HEK293 (cell line): Measurements from ENCODE around the gene RABGEF1.

Experiments used
- BCL11A ChIP-seq: fragments of 450-650 bp; formaldehyde crosslinking; IDR thresholded peaks from 2 replicates; pipeline ENCODE4 v1.5.1; 2016; ENCODE audit warnings: low read depth, missing biosample characterization, missing genetic modification characterization
- CTCF ChIP-seq: fragments of 450-650 bp; formaldehyde crosslinking; IDR thresholded peaks from 2 replicates; pipeline ENCODE4 v1.5.1; 2016; ENCODE audit warnings: missing biosample characterization, missing genetic modification characterization
- GLIS1 ChIP-seq: fragments of 450-650 bp; formaldehyde crosslinking; IDR thresholded peaks from 2 replicates; pipeline ENCODE4 v1.5.1; 2016; ENCODE audit warnings: missing biosample characterization, missing genetic modification characterization
- KLF10 ChIP-seq: fragments of 450-650 bp; IDR thresholded peaks from 2 replicates; pipeline ENCODE4 v1.5.1; 2018; ENCODE audit warnings: missing biosample characterization, mild to moderate bottlenecking, missing genetic modification characterization
- OVOL3 ChIP-seq: fragments of 450-650 bp; formaldehyde crosslinking; IDR thresholded peaks from 2 replicates; pipeline ENCODE4 v1.5.1; 2016; ENCODE audit warnings: missing biosample characterization, missing genetic modification characterization
- SP7 ChIP-seq: fragments of 450-650 bp; formaldehyde crosslinking; IDR thresholded peaks from 2 replicates; pipeline ENCODE4 v1.5.1; 2016; ENCODE audit warnings: missing biosample characterization, missing genetic modification characterization
- ZBTB1 ChIP-seq: fragments of 450-650 bp; formaldehyde crosslinking; IDR thresholded peaks from 2 replicates; pipeline ENCODE4 v1.5.1; 2016; ENCODE audit warnings: missing biosample characterization, missing genetic modification characterization
- ZBTB48 ChIP-seq: fragments of 450-650 bp; formaldehyde crosslinking; IDR thresholded peaks from 2 replicates; pipeline ENCODE4 v1.5.1; 2016; ENCODE audit warnings: missing biosample characterization, missing genetic modification characterization
- ZBTB8A ChIP-seq: fragments of 450-650 bp; formaldehyde crosslinking; IDR thresholded peaks from 2 replicates; pipeline ENCODE4 v1.5.1; 2016; ENCODE audit warnings: missing biosample characterization, missing genetic modification characterization
- ZFHX2 ChIP-seq: fragments of 450-650 bp; formaldehyde crosslinking; conservative IDR thresholded peaks from 2 replicates; pipeline ENCODE4 v1.5.1; 2016; ENCODE audit warnings: missing biosample characterization, missing genetic modification characterization
- ZNF155 ChIP-seq: fragments of 450-650 bp; formaldehyde crosslinking; IDR thresholded peaks from 2 replicates; pipeline ENCODE4 v1.5.1; 2016; ENCODE audit warnings: missing biosample characterization, missing genetic modification characterization
- ZNF223 ChIP-seq: fragments of 450-650 bp; formaldehyde crosslinking; IDR thresholded peaks from 2 replicates; pipeline ENCODE4 v1.5.1; 2016; ENCODE audit warnings: missing biosample characterization, missing genetic modification characterization
- ZNF404 ChIP-seq: fragments of 450-650 bp; formaldehyde crosslinking; IDR thresholded peaks from 2 replicates; pipeline ENCODE4 v1.5.1; 2017; ENCODE audit warnings: missing biosample characterization, missing genetic modification characterization
- ZNF423 ChIP-seq: fragments of 450-650 bp; formaldehyde crosslinking; IDR thresholded peaks from 2 replicates; pipeline ENCODE4 v1.5.1; 2016; ENCODE audit warnings: missing biosample characterization, missing genetic modification characterization
- ZNF426 ChIP-seq: fragments of 450-650 bp; formaldehyde crosslinking; IDR thresholded peaks from 2 replicates; pipeline ENCODE4 v1.5.1; 2017; ENCODE audit warnings: missing biosample characterization, missing genetic modification characterization, mild to moderate bottlenecking, inconsistent platforms, moderate library complexity
- ZNF677 ChIP-seq: fragments of 450-650 bp; IDR thresholded peaks from 2 replicates; pipeline ENCODE4 v1.5.0; 2018; ENCODE audit warnings: missing biosample characterization, mild to moderate bottlenecking, missing genetic modification characterization, moderate library complexity
- ZNF704 ChIP-seq: fragments of 450-650 bp; formaldehyde crosslinking; IDR thresholded peaks from 2 replicates; pipeline ENCODE4 v1.5.1; 2016; ENCODE audit warnings: missing biosample characterization, missing genetic modification characterization
- ZSCAN23 ChIP-seq: fragments of 450-650 bp; formaldehyde crosslinking; IDR thresholded peaks from 2 replicates; pipeline ENCODE4 v1.5.1; 2016; ENCODE audit warnings: missing biosample characterization, missing genetic modification characterization
- ZSCAN30 ChIP-seq: fragments of 450-650 bp; IDR thresholded peaks from 2 replicates; pipeline ENCODE4 v1.5.1; 2018; ENCODE audit warnings: missing biosample characterization, mild to moderate bottlenecking, missing genetic modification characterization, moderate library complexity
- TF ChIP-seq, protein P1 (sequence below): fragments of 450-650 bp; formaldehyde crosslinking; IDR thresholded peaks from 2 replicates; pipeline ENCODE4 v1.5.1; 2016; ENCODE audit warnings: missing biosample characterization, missing genetic modification characterization
- TF ChIP-seq, protein P2 (sequence below): fragments of 450-650 bp; formaldehyde crosslinking; IDR thresholded peaks from 2 replicates; pipeline ENCODE4 v1.5.1; 2016; ENCODE audit warnings: missing biosample characterization, missing genetic modification characterization
- TF ChIP-seq, protein P3 (sequence below): fragments of 450-650 bp; formaldehyde crosslinking; IDR thresholded peaks from 2 replicates; pipeline ENCODE4 v1.5.1; 2017; ENCODE audit warnings: missing biosample characterization, missing genetic modification characterization
- TF ChIP-seq, protein P4 (sequence below): fragments of 450-650 bp; formaldehyde crosslinking; IDR thresholded peaks from 2 replicates; pipeline ENCODE4 v1.5.1; 2016; ENCODE audit warnings: missing biosample characterization, missing genetic modification characterization, borderline replicate concordance
- TF ChIP-seq, protein P5 (sequence below): fragments of 450-650 bp; formaldehyde crosslinking; IDR thresholded peaks from 2 replicates; pipeline ENCODE4 v1.5.1; 2017; ENCODE audit warnings: missing biosample characterization, mild to moderate bottlenecking, missing genetic modification characterization, moderate library complexity

Gene RABGEF1

DNA sequence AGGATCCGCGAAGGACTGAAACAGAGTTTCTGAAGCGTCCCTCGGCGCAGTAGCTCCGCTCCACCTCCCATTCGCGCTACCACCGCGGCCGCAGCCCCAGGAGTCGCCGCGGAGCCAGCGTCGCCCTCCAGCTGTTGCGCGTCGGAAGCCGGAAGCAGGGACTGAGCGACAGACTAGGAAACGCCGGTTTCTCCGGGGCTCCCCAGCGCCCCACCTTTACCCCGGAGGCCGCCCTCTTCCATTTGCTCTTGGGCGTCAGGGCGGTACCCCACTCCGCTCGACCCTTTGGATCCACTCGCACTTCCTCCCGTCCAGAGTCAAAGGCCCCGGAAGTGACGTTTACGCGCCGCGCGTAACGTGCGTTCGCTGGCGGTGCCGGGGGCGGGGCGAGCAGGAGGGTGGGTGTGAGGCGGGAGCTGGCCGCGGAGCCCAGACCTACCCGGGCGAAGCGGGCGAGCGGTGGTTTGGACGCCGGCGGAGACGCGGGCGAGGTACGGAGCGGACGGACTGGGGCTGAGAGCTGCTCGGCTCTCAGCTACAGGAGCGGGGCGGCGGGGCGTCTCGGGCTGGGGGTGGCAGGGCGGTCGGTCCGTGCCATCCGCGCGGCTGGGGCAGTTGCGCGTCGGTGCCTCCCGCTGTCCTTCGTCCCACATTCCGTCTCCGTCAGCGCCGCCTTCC, at the start of gene RABGEF1 (continued):
- TF ChIP-seq BCL11A (no peak), ZFHX2 (tag by site-specific recombination) (peak; percentile 75), ZNF704 (no peak), ZSCAN23 (tag by site-specific recombination) (no peak), GLIS1 (no peak), ZSCAN30 (tag by site-specific recombination) (no peak; the same call in 1 of the 2 replicates), ZNF423 (tag by site-specific recombination) (no peak), SP7 (tag by site-specific recombination) (peak; percentile 33; the same call in 1 of the 2 replicates), ZNF404 (tag by site-specific recombination) (no peak), ZNF223 (tag by site-specific recombination) (no peak), ZNF426 (tag by site-specific recombination) (no peak), OVOL3 (tag by site-specific recombination) (no peak), ZNF155 (tag by site-specific recombination) (no peak), ZBTB1 (tag by site-specific recombination) (no peak), ZBTB48 (no peak; the same call in 1 of the 2 replicates), KLF10 (tag by site-specific recombination) (peak; percentile 63; the same call in 1 of the 2 replicates), ZNF677 (tag by site-specific recombination) (no peak), CTCF (tag by site-specific recombination) (0 out of 2 replicates have a peak, but pooled peaks have one; percentile 14), ZBTB8A (peak; percentile 86)
- TF ChIP-seq, protein P1, sequence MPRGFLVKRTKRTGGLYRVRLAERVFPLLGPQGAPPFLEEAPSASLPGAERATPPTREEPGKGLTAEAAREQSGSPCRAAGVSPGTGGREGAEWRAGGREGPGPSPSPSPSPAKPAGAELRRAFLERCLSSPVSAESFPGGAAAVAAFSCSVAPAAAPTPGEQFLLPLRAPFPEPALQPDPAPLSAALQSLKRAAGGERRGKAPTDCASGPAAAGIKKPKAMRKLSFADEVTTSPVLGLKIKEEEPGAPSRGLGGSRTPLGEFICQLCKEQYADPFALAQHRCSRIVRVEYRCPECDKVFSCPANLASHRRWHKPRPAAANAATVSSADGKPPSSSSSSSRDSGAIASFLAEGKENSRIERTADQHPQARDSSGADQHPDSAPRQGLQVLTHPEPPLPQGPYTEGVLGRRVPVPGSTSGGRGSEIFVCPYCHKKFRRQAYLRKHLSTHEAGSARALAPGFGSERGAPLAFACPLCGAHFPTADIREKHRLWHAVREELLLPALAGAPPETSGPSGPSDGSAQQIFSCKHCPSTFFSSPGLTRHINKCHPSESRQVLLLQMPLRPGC (tag by site-specific recombination) = no peak
- TF ChIP-seq, protein P2, sequence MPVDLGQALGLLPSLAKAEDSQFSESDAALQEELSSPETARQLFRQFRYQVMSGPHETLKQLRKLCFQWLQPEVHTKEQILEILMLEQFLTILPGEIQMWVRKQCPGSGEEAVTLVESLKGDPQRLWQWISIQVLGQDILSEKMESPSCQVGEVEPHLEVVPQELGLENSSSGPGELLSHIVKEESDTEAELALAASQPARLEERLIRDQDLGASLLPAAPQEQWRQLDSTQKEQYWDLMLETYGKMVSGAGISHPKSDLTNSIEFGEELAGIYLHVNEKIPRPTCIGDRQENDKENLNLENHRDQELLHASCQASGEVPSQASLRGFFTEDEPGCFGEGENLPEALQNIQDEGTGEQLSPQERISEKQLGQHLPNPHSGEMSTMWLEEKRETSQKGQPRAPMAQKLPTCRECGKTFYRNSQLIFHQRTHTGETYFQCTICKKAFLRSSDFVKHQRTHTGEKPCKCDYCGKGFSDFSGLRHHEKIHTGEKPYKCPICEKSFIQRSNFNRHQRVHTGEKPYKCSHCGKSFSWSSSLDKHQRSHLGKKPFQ = no peak
- TF ChIP-seq, protein P3, sequence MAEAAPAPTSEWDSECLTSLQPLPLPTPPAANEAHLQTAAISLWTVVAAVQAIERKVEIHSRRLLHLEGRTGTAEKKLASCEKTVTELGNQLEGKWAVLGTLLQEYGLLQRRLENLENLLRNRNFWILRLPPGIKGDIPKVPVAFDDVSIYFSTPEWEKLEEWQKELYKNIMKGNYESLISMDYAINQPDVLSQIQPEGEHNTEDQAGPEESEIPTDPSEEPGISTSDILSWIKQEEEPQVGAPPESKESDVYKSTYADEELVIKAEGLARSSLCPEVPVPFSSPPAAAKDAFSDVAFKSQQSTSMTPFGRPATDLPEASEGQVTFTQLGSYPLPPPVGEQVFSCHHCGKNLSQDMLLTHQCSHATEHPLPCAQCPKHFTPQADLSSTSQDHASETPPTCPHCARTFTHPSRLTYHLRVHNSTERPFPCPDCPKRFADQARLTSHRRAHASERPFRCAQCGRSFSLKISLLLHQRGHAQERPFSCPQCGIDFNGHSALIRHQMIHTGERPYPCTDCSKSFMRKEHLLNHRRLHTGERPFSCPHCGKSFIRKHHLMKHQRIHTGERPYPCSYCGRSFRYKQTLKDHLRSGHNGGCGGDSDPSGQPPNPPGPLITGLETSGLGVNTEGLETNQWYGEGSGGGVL = no peak
- TF ChIP-seq, protein P4, sequence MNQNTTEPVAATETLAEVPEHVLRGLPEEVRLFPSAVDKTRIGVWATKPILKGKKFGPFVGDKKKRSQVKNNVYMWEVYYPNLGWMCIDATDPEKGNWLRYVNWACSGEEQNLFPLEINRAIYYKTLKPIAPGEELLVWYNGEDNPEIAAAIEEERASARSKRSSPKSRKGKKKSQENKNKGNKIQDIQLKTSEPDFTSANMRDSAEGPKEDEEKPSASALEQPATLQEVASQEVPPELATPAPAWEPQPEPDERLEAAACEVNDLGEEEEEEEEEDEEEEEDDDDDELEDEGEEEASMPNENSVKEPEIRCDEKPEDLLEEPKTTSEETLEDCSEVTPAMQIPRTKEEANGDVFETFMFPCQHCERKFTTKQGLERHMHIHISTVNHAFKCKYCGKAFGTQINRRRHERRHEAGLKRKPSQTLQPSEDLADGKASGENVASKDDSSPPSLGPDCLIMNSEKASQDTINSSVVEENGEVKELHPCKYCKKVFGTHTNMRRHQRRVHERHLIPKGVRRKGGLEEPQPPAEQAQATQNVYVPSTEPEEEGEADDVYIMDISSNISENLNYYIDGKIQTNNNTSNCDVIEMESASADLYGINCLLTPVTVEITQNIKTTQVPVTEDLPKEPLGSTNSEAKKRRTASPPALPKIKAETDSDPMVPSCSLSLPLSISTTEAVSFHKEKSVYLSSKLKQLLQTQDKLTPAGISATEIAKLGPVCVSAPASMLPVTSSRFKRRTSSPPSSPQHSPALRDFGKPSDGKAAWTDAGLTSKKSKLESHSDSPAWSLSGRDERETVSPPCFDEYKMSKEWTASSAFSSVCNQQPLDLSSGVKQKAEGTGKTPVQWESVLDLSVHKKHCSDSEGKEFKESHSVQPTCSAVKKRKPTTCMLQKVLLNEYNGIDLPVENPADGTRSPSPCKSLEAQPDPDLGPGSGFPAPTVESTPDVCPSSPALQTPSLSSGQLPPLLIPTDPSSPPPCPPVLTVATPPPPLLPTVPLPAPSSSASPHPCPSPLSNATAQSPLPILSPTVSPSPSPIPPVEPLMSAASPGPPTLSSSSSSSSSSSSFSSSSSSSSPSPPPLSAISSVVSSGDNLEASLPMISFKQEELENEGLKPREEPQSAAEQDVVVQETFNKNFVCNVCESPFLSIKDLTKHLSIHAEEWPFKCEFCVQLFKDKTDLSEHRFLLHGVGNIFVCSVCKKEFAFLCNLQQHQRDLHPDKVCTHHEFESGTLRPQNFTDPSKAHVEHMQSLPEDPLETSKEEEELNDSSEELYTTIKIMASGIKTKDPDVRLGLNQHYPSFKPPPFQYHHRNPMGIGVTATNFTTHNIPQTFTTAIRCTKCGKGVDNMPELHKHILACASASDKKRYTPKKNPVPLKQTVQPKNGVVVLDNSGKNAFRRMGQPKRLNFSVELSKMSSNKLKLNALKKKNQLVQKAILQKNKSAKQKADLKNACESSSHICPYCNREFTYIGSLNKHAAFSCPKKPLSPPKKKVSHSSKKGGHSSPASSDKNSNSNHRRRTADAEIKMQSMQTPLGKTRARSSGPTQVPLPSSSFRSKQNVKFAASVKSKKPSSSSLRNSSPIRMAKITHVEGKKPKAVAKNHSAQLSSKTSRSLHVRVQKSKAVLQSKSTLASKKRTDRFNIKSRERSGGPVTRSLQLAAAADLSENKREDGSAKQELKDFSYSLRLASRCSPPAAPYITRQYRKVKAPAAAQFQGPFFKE (tag by site-specific recombination) = no peak
- TF ChIP-seq, protein P5, sequence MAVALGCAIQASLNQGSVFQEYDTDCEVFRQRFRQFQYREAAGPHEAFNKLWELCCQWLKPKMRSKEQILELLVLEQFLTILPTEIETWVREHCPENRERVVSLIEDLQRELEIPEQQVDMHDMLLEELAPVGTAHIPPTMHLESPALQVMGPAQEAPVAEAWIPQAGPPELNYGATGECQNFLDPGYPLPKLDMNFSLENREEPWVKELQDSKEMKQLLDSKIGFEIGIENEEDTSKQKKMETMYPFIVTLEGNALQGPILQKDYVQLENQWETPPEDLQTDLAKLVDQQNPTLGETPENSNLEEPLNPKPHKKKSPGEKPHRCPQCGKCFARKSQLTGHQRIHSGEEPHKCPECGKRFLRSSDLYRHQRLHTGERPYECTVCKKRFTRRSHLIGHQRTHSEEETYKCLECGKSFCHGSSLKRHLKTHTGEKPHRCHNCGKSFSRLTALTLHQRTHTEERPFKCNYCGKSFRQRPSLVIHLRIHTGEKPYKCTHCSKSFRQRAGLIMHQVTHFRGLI = no peak
